A375 (cell line): Measurements from ENCODE around the gene GNAT2. TPM values are rescaled to one million over a fixed set of nuclear protein-coding genes. Genes with fewer than 3 reads are reported as not detected.

Source experiments
- small RNA-seq: library from RNA; depleted of rRNA; stranded (forward); fragments of <200 nt; gene quantifications from one replicate; pipeline ENCODE3, GENCODE V24; 2014
- total RNA-seq: library from RNA; depleted of rRNA; stranded (reverse); fragments of >200 nt; shearing (Covaris generic); gene quantifications from 2 replicates; pipeline ENCODE4 v1.2.3, GENCODE V29; 2014; rRNA removed

The GNAT2 gene
- total RNA-seq = 0.34 TPM in 1 of 2 replicates, not detected in the other

GRCh38 chr1:109619576-109620400, at the start of gene GNAT2, which contains the start of gene AMPD2:
Gene GNAT2, minus strand, starts transcription at chr1:109619616. Its CDS starts 6,746 bp downstream, at chr1:109612870.
Gene AMPD2, plus strand, starts transcription at chr1:109619837. Its CDS starts 1,339 bp downstream, at chr1:109621176.

GRCh38 chr1:109667452-109668122, 48.2 kb upstream of the GNAT2 start, which contains the start of gene GSTM2:
Gene GSTM2, plus strand, starts transcription at chr1:109668057. Its CDS starts 59 bp downstream, at chr1:109668116.

GRCh38 chr1:109655615-109656519, 36.5 kb upstream of the GNAT2 start, which contains the start of gene GSTM4:
Gene GSTM4, plus strand, starts transcription at chr1:109656099. Its CDS starts 291 bp downstream, at chr1:109656390.

Small RNA genes lying within 50 kb of the gene (small RNA-seq; reads per million reads assigned to genes)
- not detected for gene RNU6V

Other genes starting within 250 kb of the GNAT2 start
- 5.1 and 5.4 TPM in 2 replicates for gene SORT1, start 221.7 kb downstream of the GNAT2 start, total RNA-seq
- 55.5 and 62.2 TPM in 2 replicates for gene PSMA5, start 193.2 kb downstream of the GNAT2 start, total RNA-seq
- gene SYPL2, start 153.1 kb downstream of the GNAT2 start, total RNA-seq = 0.29 and 0.30 TPM in 2 replicates
- gene ATXN7L2, start 135.7 kb downstream of the GNAT2 start, total RNA-seq = 16.2 and 20.7 TPM in 2 replicates
- 2.9 and 3.1 TPM in 2 replicates for gene CYB561D1, start 125.5 kb downstream of the GNAT2 start, total RNA-seq
- 3.0 and 3.7 TPM in 2 replicates for gene AMIGO1, start 109.9 kb downstream of the GNAT2 start, total RNA-seq
- not detected in 2 replicates for gene GPR61, start 79.7 kb downstream of the GNAT2 start, total RNA-seq
- gene GNAI3, start 71.0 kb downstream of the GNAT2 start, total RNA-seq = 6.8 and 7.1 TPM in 2 replicates
- gene AMPD2, start 221 bp upstream of the GNAT2 start, total RNA-seq = 107 and 128 TPM in 2 replicates
- 14.6 and 20.6 TPM in 2 replicates for gene GSTM4, start 36.5 kb upstream of the GNAT2 start, total RNA-seq
- 2.9 and 5.3 TPM in 2 replicates for gene GSTM2, start 48.4 kb upstream of the GNAT2 start, total RNA-seq
- gene GSTM1, start 68.2 kb upstream of the GNAT2 start, total RNA-seq = 10.0 and 19.7 TPM in 2 replicates
- not detected in 2 replicates for gene GSTM5, start 92.6 kb upstream of the GNAT2 start, total RNA-seq
- 20.8 and 31.4 TPM in 2 replicates for gene GSTM3, start 121.4 kb upstream of the GNAT2 start, total RNA-seq
- not detected in 2 replicates for gene EPS8L3, start 144.3 kb upstream of the GNAT2 start, total RNA-seq